ENCODE results near the gene NWD2. TPM values are rescaled to one million over a fixed set of nuclear protein-coding genes. Genes with fewer than 3 reads are reported as not detected.
A peak's percentile ranks its signal among the peaks of the same experiment; 100 is the strongest.
"Not testable (repeated sequence)": the region's sequence is repeated elsewhere in the genome, so short reads cannot be mapped to it uniquely, and the experiment has no call there.

Gene NWD2
- total RNA-seq, 1 donor from 2014 or later: 2.4 TPM

DNA sequence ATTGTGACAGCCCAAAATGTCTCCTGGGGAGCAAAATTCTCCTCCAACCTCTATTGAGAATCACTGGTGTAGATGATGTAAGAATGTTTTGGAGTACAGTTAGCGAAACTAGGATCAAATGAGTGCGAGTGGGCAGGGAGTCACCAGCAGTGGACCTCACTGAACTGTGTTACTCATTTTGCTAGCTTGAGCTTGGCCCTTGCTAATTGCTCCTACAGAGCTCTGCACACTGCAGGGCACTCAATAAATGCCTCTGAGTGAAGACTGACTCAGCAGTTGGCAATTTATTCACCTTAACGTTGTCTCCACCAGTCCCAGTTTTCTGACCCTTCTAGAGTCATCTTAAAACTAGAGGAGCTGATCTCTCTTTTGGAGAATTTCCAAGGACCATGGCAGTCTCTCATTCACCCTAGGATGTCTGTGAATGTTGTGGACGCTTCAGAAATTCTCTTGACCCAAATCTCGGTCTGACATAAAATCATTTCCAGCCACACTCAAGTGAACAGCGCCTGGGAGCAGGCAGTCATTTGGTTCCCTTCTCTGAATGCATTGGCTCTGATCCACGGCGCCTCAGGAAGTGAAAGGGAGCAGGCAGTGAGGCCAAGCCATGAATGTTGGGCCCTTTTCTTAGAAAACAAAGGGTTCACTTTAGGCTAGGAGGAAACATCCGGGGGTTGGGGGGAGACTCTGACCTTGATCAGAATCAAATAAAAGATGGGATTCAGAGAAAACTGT is 148.1 kb downstream of the NWD2 start:
- peak; percentile 25 for DNase-seq (ENCODE audit: low spot score)

GRCh38 chr4:37393321-37393720 is 148.8 kb downstream of the NWD2 start:
- DNase-seq (ENCODE audit: low spot score): no peak

GRCh38 chr4:37393889-37394288 is 149.3 kb downstream of the NWD2 start:
- DNase-seq (ENCODE audit: low spot score): no peak

DNA sequence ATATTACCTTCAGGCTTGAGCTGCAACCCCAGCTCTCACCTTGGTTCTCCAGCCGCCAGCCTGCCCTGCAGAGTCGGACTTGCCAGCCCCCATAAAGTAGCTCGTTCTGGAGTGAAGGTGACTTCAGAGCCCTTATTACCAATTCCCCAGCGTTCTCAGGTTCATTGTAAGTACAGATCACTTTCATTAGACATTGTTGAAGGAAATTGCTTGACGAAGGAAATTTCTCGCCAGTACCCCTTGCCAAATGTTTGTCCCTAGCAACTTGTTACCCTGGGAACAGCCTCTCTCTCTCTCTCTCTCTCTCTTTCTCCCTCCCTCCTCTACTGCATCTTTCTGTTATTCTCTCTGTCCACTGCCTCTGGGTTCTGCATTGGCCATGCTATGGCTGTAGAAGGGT is 153.0 kb downstream of the NWD2 start:
- no peak for DNase-seq (ENCODE audit: low spot score)

GRCh38 chr4:37400241-37400881 is 155.8 kb downstream of the NWD2 start:
- DNase-seq (ENCODE audit: low spot score): no peak

GRCh38 chr4:37407938-37408826 is 163.6 kb downstream of the NWD2 start:
- not testable (repeated sequence) for DNase-seq (ENCODE audit: low spot score)

- not testable (repeated sequence) for DNase-seq (ENCODE audit: low spot score)
Observed at GRCh38 chr4:37413612-37414011, 169.1 kb downstream of the NWD2 start.

DNA sequence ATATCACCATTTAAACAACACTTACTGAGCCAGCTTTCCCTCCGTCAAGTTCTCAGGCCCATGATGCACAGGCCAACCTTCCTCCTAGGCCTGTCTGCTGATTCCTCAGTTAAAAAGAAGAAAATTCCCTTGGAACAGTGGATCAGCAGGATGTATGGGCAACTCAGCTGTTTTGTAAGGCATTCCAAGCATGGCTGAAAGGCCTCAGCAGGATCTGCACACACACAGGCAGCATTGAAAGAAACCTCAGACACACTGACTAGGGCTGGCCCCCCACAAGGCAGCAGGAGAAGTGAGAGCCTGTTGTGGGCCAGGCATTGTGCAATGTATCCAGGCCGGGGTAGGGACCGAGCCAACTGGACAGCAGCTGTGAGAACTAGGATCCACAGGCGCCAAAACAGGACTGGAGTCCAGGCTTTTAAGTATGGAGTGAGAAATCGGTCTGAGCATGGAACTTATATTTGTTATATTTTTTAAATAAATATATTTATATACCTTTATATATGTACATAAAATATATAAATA is 171.4 kb downstream of the NWD2 start:
- no peak for DNase-seq (ENCODE audit: low spot score)

- no peak for DNase-seq (ENCODE audit: low spot score)
Observed at GRCh38 chr4:37421614-37422013, 177.1 kb downstream of the NWD2 start.

DNA sequence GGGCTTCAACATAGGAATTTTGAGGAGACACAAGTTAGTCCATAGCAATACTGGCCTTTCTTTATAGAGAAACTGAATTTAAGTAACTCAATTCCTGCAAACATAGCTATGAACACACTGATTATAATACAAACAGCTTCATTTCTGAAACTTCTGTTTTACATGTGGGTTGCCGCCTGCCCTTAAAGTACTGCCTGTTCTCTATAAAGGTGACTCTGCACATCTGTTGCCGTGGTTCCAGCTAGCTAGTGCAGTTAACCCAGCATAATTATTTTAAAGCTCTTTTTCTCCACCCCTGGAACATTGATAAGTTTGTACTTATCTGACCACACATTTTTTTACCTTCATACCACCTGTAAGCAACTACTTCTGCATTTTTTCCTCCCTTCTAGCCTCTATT is 177.6 kb downstream of the NWD2 start:
- DNase-seq (ENCODE audit: low spot score): no peak

GRCh38 chr4:37422638-37423037 is 178.1 kb downstream of the NWD2 start:
- no peak for DNase-seq (ENCODE audit: low spot score)

DNA sequence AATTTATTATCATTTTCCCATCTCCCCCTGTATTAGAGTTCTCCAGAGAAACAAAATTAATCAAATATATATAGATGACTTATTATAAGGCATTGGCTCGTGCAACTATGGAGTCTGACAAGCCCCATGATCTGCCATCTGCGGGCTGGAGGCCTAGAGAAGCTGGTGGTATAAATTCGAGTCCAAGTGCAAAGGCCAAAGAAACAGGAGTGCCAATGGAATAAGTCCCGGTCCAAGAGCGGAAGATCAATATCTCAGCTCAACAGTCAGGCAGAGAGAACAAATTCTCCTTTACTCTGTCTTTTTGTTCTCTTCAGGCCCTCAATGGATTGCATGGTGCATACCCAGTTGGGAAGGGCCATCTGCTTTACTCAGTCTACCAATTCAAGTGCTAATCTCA is 178.8 kb downstream of the NWD2 start:
- no peak for DNase-seq (ENCODE audit: low spot score)

DNA sequence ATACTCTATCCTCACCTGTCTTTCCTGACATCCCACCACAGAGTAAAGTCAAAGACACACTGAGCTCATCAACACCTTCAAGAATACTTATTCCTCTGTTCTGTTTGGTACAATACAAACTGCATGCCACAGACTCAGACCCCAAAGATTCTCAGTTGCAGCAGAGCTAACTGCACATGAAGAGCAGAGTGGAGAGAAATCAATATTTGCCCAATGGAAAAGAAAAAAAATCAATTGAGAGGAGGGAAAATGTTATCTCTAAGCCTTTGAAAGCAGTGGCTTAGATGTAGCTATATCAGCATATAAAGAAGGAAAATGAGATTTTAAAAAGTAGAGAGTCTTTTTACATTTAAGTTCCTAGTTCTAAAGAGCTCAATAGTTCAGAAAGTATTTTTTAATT is 180.2 kb downstream of the NWD2 start:
- no peak for DNase-seq (ENCODE audit: low spot score)

DNA sequence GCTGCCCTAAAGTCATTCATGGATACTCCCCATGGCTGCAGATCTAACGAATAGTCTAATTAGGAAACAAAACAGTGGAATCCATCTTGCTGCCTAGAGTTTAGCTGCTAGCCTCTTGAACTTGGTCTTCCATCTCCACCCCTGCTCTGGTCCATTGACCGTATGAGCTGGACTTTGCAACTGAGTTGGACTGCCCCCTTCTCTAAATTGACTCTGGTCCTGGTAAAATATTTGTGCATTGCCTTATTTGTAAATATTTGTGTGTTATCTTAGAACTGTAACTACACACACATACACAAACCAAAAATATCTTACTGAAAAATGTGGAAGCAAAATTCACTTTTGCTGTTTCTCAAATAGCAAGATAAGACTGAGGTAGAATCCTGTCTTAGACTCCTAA is 181.3 kb downstream of the NWD2 start:
- no peak for DNase-seq (ENCODE audit: low spot score)

DNA sequence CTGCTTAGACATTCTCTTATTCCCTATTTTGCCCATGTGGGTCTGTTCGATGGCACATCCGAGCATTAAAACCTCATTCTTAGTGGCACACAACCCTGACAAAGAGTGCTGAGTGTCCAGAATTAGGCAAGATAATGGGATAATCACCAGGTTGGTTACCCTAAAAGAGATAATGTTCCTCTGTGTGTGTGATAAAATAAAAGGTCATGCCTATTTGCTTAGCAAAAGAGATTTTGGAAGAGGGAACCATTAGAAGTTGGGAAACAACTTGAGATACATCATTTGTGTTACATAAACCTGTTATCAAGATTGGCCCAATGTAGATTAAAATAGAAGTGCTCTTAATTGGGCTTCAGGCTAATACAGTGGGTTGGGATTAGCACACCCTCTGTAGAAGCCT is 182.7 kb downstream of the NWD2 start:
- no peak for DNase-seq (ENCODE audit: low spot score)

- no peak for DNase-seq (ENCODE audit: low spot score)
Observed at GRCh38 chr4:37429906-37430305, 185.4 kb downstream of the NWD2 start.

DNA sequence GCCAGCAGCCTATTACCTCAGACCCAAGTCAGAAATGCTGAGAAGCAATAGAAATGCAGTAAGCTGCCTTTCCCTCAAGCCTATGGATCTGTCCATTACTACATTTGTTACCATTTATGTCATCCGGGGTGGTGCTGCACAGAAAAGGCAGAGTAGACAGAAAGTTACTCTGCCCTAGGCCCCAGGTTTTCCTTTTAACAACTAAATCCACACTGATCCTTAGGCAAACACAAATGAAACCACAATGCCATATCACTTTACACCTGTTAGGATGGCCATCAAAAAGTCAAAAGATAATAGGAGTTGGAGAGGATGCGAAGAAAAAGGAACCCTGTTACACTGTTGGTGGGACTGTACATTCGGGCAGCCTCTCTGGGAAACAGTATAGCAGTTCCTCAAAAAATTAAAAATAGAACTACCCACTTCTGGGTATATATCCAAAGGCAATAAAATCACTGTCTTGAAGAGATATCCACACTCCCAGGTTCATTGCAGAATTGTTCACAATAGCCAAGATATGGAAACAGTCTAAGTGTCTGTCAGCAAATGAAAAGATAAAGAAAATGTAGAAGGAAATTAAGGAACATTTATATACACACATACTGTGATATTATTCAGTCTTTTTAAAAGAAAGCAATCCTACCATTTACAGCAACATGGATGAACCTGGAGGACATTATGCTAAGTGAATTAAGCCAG is 186.3 kb downstream of the NWD2 start:
- no peak for DNase-seq (ENCODE audit: low spot score)

DNA sequence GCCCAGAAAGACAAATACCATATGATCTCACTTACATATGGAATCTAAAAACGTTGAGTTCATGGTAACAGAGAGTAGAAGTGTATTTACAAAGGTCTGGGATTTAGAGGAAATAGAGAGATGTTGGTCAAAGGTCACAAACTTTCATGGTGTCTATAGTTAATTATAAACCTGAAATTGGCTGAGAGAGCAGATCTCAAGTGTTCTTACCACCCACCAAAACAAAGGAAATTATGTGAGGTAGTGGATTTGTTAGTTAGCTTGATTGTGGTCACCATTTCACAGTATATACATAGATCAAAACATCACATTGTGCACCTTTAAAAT is 186.8 kb downstream of the NWD2 start:
- no peak for DNase-seq (ENCODE audit: low spot score)

GRCh38 chr4:37434469-37434868 is 189.9 kb downstream of the NWD2 start:
- DNase-seq (ENCODE audit: low spot score): no peak

DNA sequence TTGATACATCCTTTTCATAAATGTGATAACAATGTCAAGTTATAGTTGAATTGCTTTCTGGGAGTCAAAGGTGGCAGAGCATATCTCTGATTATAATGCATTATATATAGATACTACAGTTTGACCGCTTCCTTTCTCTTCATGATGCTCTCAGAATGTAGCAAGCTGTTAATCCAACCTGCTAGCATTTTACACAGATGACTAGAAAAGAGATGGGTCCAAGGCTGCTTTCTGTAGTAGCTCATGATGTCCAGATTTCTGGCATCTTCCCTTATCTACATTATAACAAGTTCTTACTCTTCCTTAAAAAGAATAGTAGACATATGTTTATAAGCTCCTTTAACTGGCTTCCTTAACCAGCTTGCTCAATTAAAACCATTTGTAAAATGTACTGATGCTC is 192.0 kb downstream of the NWD2 start:
- DNase-seq (ENCODE audit: low spot score): no peak

GRCh38 chr4:37437163-37437562 is 192.6 kb downstream of the NWD2 start:
- no peak for DNase-seq (ENCODE audit: low spot score)

Measured in umbilical cord (tissue), 2 donors.